Osteocyte (in vitro differentiated cells): Measurements from ENCODE around the gene CACNA1C. TPM values are rescaled to one million over a fixed set of nuclear protein-coding genes. Genes with fewer than 3 reads are reported as not detected.

Experiments
- DNase-seq: peaks from one replicate; pipeline ENCODE4 v3.0.0; 2021; ENCODE audit warnings: mixed read lengths; ENCODE audit not compliant: unreplicated experiment; ENCODE audit errors: extremely low spot score
- H3K27ac Mint-ChIP-seq: one replicate; pipeline ENCODE4 v1.8.0; 2021; ENCODE audit warnings: mild to moderate bottlenecking, mixed read lengths; ENCODE audit not compliant: unreplicated experiment
- H3K27me3 Mint-ChIP-seq: one replicate; pipeline ENCODE4 v1.8.0; 2021; ENCODE audit warnings: mixed read lengths; ENCODE audit not compliant: unreplicated experiment
- H3K36me3 Mint-ChIP-seq: one replicate; pipeline ENCODE4 v1.8.0; 2021; ENCODE audit warnings: mixed read lengths; ENCODE audit not compliant: unreplicated experiment
- H3K4me1 Mint-ChIP-seq: one replicate; pipeline ENCODE4 v1.8.0; 2021; ENCODE audit warnings: mixed read lengths; ENCODE audit not compliant: unreplicated experiment
- H3K4me3 Mint-ChIP-seq: one replicate; pipeline ENCODE4 v1.8.0; 2021; ENCODE audit warnings: mild to moderate bottlenecking, moderate library complexity, mixed read lengths; ENCODE audit not compliant: unreplicated experiment
- H3K9me3 Mint-ChIP-seq: one replicate; pipeline ENCODE4 v1.8.0; 2021; ENCODE audit warnings: mixed read lengths; ENCODE audit not compliant: unreplicated experiment
- CTCF ChIP-seq: fragments of 200-600 bp; sonication (generic); IDR thresholded peaks from 2 replicates; pipeline ENCODE4 v1.5.0; 2021; ENCODE audit warnings: antibody characterized with exemption, mild to moderate bottlenecking, moderate library complexity
- total RNA-seq: library from RNA; stranded (reverse); gene quantifications from 2 replicates; pipeline ENCODE4 v1.2.1, GENCODE V29; 2021

Gene CACNA1C
- total RNA-seq, 1 donor from 2014 or later, result 67.4 TPM

DNA sequence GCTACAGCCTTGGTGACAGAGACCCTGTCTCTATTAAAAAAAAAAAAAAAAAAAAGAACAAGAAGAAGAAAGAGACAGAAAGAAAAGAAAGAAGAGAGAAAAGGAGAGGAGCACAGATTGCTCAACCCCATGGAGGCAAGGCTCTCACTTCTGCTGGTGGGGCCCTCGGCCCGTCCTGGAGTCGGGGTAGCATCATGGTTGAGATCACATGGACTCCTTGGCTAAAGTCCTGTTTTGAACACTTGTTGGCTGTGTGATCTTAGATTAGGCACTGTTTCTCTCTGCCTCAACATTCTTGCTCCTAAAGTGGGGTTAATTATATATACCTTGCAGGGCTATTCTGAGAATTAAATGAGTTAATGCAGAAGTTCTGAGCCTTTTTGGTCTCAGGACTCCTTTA, 207.7 kb downstream of the CACNA1C start:
- Mint-ChIP-seq H3K9me3 (no peaks in the 10 kb centered on the region), H3K4me3 (no peak overlapping the region), H3K27ac (peak overlapping the region; percentile 66), H3K27me3 (no peaks in the 10 kb centered on the region), H3K36me3 (peaks cover 5% of the 10 kb centered on the region), H3K4me1 (peaks cover 24% of the 10 kb centered on the region)
- DNase-seq, result no peak
- TF ChIP-seq CTCF, result no peak

DNA sequence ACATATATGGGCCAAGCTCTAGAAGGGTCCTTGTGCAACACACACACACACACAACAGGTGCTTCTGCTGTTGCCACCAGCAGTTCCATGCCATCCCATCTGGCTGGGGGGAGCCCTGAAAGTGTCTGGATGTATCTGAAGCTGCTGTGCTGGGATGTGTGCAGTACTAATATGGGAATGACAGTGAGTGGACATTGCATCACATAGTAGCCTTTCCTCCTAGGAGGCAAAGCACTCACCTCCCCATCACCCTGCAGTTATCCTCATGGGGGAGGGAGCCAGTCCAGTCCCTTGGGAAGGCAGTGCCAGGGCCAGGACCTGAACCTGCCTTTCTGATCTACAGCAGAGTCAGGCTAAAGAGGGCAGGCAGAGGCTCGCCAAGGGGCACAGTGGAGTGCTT, 208.9 kb downstream of the CACNA1C start:
- Mint-ChIP-seq H3K9me3 (no peaks in the 10 kb centered on the region), H3K36me3 (peaks cover 1% of the 10 kb centered on the region), H3K27ac (no peak overlapping the region), H3K4me1 (peaks cover 22% of the 10 kb centered on the region), H3K4me3 (no peak overlapping the region), H3K27me3 (no peaks in the 10 kb centered on the region)
- no peak for DNase-seq
- TF ChIP-seq CTCF, result no peak

DNA sequence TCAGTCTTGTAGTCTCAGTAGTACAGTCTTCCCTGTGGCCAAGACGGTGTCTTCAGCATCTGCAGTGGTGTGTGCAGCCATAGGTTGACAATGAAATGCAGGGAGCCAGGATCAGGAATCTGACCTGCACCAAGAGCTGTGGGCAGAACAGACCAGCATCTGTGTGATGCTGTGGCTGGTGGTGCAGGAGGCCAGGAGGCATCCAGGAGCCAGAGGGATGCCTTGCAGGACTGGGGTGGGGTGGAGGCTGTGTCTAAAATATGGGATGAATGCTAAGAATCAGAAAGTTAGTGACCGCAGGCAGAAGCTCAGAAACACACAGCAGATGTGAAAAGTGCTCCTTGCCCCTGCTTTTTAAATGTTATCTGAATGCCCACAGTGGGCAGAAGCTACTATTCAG, 209.7 kb downstream of the CACNA1C start:
- no peaks in the 10 kb centered on the region for H3K27me3 Mint-ChIP-seq
- no peak overlapping the region for H3K27ac Mint-ChIP-seq
- H3K4me3 Mint-ChIP-seq, result no peak overlapping the region
- peaks cover 19% of the 10 kb centered on the region for H3K4me1 Mint-ChIP-seq
- no peak for TF ChIP-seq CTCF
- no peaks in the 10 kb centered on the region for H3K36me3 Mint-ChIP-seq
- H3K9me3 Mint-ChIP-seq, result no peaks in the 10 kb centered on the region
- no peak for DNase-seq

- no peak for DNase-seq
- Mint-ChIP-seq H3K36me3 (no peaks in the 10 kb centered on the region), H3K4me1 (peaks cover 11% of the 10 kb centered on the region), H3K27ac (no peak overlapping the region), H3K9me3 (no peaks in the 10 kb centered on the region), H3K27me3 (no peaks in the 10 kb centered on the region), H3K4me3 (no peak overlapping the region)
- TF ChIP-seq CTCF, result no peak
These were observed 211.1 kb downstream of the CACNA1C start for GRCh38 chr12:2263901-2264300.

DNA sequence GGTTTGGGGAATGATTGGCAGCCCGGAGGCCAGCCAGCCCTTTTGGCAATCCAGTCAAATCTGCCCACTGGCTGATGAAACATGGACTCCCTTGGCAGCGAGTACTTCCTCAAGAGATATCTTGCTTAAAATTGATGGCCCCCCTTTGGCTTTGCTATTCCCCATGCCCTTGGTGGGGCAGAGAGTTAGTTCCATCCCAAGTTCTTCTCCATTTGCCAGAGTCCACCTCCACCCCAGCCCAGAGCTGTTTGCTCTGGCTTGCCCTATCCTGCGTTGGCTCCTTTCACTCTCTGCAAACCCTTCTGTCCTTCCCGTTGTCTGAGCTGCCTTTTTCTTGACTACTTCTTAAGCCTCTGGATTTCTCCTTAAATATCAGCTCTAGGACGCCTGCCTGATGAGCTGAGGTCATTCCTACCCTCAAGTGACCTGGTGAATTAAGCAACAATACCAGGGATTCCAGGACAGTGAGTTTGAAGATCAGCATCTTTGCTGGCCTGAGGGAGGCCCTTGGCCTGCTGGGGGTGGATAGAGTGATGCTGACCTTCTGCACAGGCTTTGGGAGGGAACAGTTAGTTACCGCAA, 212.0 kb downstream of the CACNA1C start:
- Mint-ChIP-seq H3K27ac (no peak overlapping the region), H3K9me3 (no peaks in the 10 kb centered on the region), H3K4me3 (peak overlapping the region; percentile 27), H3K36me3 (no peaks in the 10 kb centered on the region), H3K4me1 (peaks cover 3% of the 10 kb centered on the region), H3K27me3 (no peaks in the 10 kb centered on the region)
- no peak for DNase-seq
- TF ChIP-seq CTCF, result no peak
